Measurements from ENCODE around the gene ZNF358.

DNA sequence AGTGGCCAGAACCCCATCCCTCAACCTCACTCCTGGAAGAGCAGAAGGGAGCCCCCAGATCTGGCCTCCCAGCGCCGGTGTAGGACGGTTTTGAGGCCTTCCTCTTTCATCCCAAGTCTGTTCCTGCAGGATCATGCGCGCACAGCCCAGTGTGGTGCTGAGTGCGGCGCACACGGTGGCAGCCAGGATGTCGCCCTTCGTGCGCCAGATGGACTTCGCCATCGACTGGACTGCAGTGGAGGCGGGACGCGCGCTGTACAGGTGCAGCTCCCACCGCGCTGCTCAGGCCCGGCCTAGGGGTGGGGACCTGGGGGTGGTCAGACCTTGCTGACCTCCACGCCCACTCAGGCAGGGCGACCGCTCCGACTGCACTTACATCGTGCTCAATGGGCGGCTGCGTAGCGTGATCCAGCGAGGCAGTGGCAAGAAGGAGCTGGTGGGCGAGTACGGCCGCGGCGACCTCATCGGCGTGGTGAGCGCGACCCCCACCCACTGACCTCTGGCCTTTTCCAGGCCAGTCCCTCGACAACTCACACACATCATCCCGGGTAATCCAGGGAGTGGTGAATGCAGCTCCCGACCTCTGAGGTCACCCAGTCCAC is 34.4 kb downstream of the ZNF358 start:
- TF ChIP-seq POLR2A (IDR thresholded peaks at IDR 0.05) = no peak
- TF ChIP-seq, protein P1, sequence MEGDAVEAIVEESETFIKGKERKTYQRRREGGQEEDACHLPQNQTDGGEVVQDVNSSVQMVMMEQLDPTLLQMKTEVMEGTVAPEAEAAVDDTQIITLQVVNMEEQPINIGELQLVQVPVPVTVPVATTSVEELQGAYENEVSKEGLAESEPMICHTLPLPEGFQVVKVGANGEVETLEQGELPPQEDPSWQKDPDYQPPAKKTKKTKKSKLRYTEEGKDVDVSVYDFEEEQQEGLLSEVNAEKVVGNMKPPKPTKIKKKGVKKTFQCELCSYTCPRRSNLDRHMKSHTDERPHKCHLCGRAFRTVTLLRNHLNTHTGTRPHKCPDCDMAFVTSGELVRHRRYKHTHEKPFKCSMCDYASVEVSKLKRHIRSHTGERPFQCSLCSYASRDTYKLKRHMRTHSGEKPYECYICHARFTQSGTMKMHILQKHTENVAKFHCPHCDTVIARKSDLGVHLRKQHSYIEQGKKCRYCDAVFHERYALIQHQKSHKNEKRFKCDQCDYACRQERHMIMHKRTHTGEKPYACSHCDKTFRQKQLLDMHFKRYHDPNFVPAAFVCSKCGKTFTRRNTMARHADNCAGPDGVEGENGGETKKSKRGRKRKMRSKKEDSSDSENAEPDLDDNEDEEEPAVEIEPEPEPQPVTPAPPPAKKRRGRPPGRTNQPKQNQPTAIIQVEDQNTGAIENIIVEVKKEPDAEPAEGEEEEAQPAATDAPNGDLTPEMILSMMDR (IDR thresholded peaks at IDR 0.05) = no peak

Measured in testis (tissue), 2 donors.